PC-9 (cell line): ENCODE measurements around the gene PDE11A. TPM values are rescaled to one million over a fixed set of nuclear protein-coding genes. Genes with fewer than 3 reads are reported as not detected.

Experiments
- BruUV-seq: library from RNA; stranded (reverse); fragments of 400-500 nt; replicated peaks from 2 replicates; lab custom pipeline; 2021; lab: Mats Ljungman, UMichigan
- CTCF ChIA-PET: fragments of 300-600 bp; sonication (Branson Sonifier 250); formaldehyde crosslinking; loops from one replicate; lab custom pipeline; 2022; ENCODE audit warnings: antibody characterized with exemption; lab: Charles Lee
- POLR2A ChIA-PET: fragments of 300-600 bp; sonication (Branson Sonifier 250); formaldehyde crosslinking; loops from one replicate; lab custom pipeline; 2022; ENCODE audit warnings: antibody characterized with exemption; ENCODE audit not compliant: unreplicated experiment; lab: Charles Lee
- DNase-seq, 2 experiments: peaks; one replicate each; pipeline versions ENCODE4 v3.0.0 to v3.0.0-alpha.2; 2015 to 2022; ENCODE audit warnings: mixed read lengths in 1 of 2
- H2AFZ ChIP-seq: fragments of 200-600 bp; sonication (generic); 2 replicates; pipeline ENCODE4 v1.8.1; 2017; ENCODE audit warnings: antibody characterized with exemption
- H3F3A ChIP-seq: fragments of 200-600 bp; sonication (generic); 2 replicates; pipeline ENCODE4 v1.8.1; 2017; ENCODE audit warnings: antibody characterized with exemption, mild to moderate bottlenecking, low read depth; ENCODE audit not compliant: insufficient read depth
- H3K27ac ChIP-seq: fragments of 200-600 bp; sonication (generic); 2 replicates; pipeline ENCODE4 v1.6.1; 2016; ENCODE audit warnings: mixed run types
- H3K27me3 ChIP-seq: fragments of 200-600 bp; sonication (generic); 2 replicates; pipeline ENCODE4 v1.6.1; 2016; ENCODE audit warnings: low read depth, mixed run types; ENCODE audit not compliant: insufficient read depth
- H3K36me3 ChIP-seq: fragments of 200-600 bp; sonication (generic); 2 replicates; pipeline ENCODE4 v1.6.1; 2016; ENCODE audit warnings: low read depth, mixed run types
- H3K4me1 ChIP-seq: fragments of 200-600 bp; sonication (generic); replicated peaks from 2 replicates; pipeline ENCODE4 v1.6.1; 2016; ENCODE audit warnings: mixed run types; ENCODE audit not compliant: insufficient read depth
- H3K4me2 ChIP-seq: fragments of 200-600 bp; sonication (generic); 2 replicates; pipeline ENCODE4 v1.6.1; 2017; ENCODE audit warnings: mixed run types
- H3K4me3 ChIP-seq: fragments of 200-600 bp; sonication (generic); 2 replicates; pipeline ENCODE4 v1.6.1; 2016; ENCODE audit warnings: mixed run types
- H3K79me2 ChIP-seq: fragments of 200-600 bp; sonication (generic); 2 replicates; pipeline ENCODE4 v1.6.1; 2017; ENCODE audit warnings: low read depth, mixed run types
- H3K9me2 ChIP-seq: fragments of 200-600 bp; sonication (generic); 2 replicates; pipeline ENCODE4 v1.8.1; 2017; ENCODE audit warnings: mild to moderate bottlenecking; ENCODE audit not compliant: insufficient read depth
- H3K9me3 ChIP-seq: fragments of 200-600 bp; sonication (generic); 2 replicates; pipeline ENCODE4 v1.8.1; 2016; ENCODE audit warnings: low read depth; ENCODE audit not compliant: insufficient read depth
- H4K20me1 ChIP-seq: fragments of 200-600 bp; sonication (generic); 2 replicates; pipeline ENCODE4 v1.8.1; 2017; ENCODE audit not compliant: insufficient read depth
- CTCF ChIP-seq: fragments of 200-600 bp; sonication (generic); conservative IDR thresholded peaks from 2 replicates; pipeline ENCODE4 v1.6.1; 2017; ENCODE audit warnings: mixed run types, antibody characterized with exemption, mild to moderate bottlenecking, moderate library complexity
- EZH2 ChIP-seq: fragments of 200-600 bp; sonication (generic); IDR thresholded peaks from 2 replicates; pipeline ENCODE4 v1.8.0; 2017; ENCODE audit warnings: antibody characterized with exemption, low read depth
- intact Hi-C: fragments of 100-400 bp; cut with micrococcal nuclease; formaldehyde crosslinking; loops from one replicate; pipeline ENCODE4 v1.10.0; 2022; ENCODE audit not compliant: unreplicated experiment
- total RNA-seq: library from RNA; stranded (reverse); gene quantifications from 2 replicates; pipeline ENCODE4 v1.2.3, GENCODE V29; 2021

The PDE11A gene
- total RNA-seq, 1 experiment from 2014 or later: 1.4 TPM

DNA sequence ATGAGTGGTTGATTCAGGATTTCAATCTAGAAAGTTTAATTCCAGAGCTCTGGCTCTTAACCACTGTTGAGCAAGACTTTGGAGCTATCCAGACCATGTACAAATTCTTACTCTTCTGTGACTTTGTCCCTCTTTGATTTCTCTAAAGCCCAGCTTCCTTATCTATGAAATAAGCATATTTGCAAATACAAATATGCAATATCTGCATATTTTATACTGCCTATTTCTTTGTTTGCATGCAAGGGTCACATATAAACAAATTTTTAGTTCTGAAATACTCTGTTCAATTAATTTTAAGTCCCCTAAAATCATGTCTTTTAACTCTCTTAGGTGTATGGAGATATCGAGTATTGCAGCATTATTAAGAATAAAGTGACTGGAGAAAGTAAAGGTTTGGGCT is 45.1 kb upstream of the PDE11A start:
- ChIA-PET POLR2A (interaction anchor here (0.5 kb wide), 1 partner anchor 969 kb away, joined by 11 read pairs; no protein-coding TSS in a partner anchor), CTCF (no interaction called here)
- no peaks in the 10 kb centered on the region for H3K27me3 ChIP-seq
- no TSS peak for BruUV-seq
- no peak overlapping the region for H2AFZ ChIP-seq
- peaks cover 10% of the 10 kb centered on the region for H3K4me1 ChIP-seq
- no peaks in the 10 kb centered on the region for H3F3A ChIP-seq
- H3K9me2 ChIP-seq: no peaks in the 10 kb centered on the region
- intact Hi-C loops: loop anchor here (10.0 kb wide), 1 partner anchor 313 kb away; no protein-coding TSS in a partner anchor
- H4K20me1 ChIP-seq: no peaks in the 10 kb centered on the region
- peaks cover 8% of the 10 kb centered on the region; the same call in 1 of the 2 replicates for H3K79me2 ChIP-seq
- H3K9me3 ChIP-seq: no peaks in the 10 kb centered on the region
- no peak overlapping the region for H3K4me3 ChIP-seq
- no peak for DNase-seq
- H3K27ac ChIP-seq: no peak overlapping the region
- peaks cover 4% of the 10 kb centered on the region; the same call in 1 of the 2 replicates for H3K36me3 ChIP-seq
- no peak for TF ChIP-seq EZH2
- no peak for TF ChIP-seq CTCF
- no peak overlapping the region for H3K4me2 ChIP-seq

GRCh38 chr2:178115271-178115670 is 42.7 kb upstream of the PDE11A start:
- Histone ChIP-seq H3K36me3 (no peaks in the 10 kb centered on the region), H2AFZ (no peak overlapping the region), H3K9me2 (no peaks in the 10 kb centered on the region), H3K27ac (no peak overlapping the region), H3K9me3 (no peaks in the 10 kb centered on the region), H3K4me2 (no peak overlapping the region), H3K4me3 (no peak overlapping the region), H3K79me2 (peaks cover 8% of the 10 kb centered on the region; the same call in 1 of the 2 replicates), H4K20me1 (no peaks in the 10 kb centered on the region), H3F3A (no peaks in the 10 kb centered on the region), H3K4me1 (peaks cover 15% of the 10 kb centered on the region), H3K27me3 (no peaks in the 10 kb centered on the region)
- no TSS peak for BruUV-seq
- POLR2A ChIA-PET: no interaction called here
- CTCF ChIA-PET: interaction anchor here (0.6 kb wide), 2 partner anchors 275 to 784 kb away, joined by 4 to 6 read pairs; no protein-coding TSS in a partner anchor
- TF ChIP-seq CTCF (no peak), EZH2 (no peak)
- intact Hi-C loops: loop anchor here (10.0 kb wide), 1 partner anchor 310 kb away; no protein-coding TSS in a partner anchor
- no peak for DNase-seq

DNA sequence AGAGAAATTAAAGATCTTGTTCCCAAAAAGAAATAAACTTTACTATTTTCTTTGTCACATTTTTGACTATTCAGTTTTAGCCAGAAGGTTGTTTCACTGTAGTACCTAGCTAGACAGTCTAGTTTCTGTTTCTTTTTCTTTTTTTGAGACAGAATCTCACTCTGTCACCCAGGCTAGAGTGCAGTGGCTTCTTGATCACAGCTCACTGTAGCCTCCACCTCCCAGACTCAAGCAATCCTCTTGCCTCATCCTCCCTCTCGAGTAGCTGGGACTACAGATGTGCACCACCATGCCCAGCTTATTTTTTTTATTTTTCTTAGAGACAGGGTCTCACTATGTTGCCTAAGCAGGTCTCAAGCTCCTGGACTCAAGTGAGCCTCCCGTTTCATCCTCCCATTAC is 41.9 kb upstream of the PDE11A start:
- POLR2A ChIA-PET: no interaction called here
- no peak for DNase-seq
- no peaks in the 10 kb centered on the region for H3K9me2 ChIP-seq
- no peaks in the 10 kb centered on the region for H3K9me3 ChIP-seq
- H3K79me2 ChIP-seq: peaks cover 8% of the 10 kb centered on the region; the same call in 1 of the 2 replicates
- no peak overlapping the region for H3K4me3 ChIP-seq
- TF ChIP-seq EZH2 (no peak), CTCF (no peak)
- no peak overlapping the region for H3K27ac ChIP-seq
- H2AFZ ChIP-seq: no peak overlapping the region
- H4K20me1 ChIP-seq: no peaks in the 10 kb centered on the region
- BruUV-seq: no TSS peak
- intact Hi-C loops: loop anchor here (5.0 to 10.0 kb wide), 7 partner anchors 168 to 798 kb away; no protein-coding TSS in a partner anchor
- CTCF ChIA-PET: no interaction called here
- no peaks in the 10 kb centered on the region for H3K27me3 ChIP-seq
- H3K36me3 ChIP-seq: no peaks in the 10 kb centered on the region
- no peak overlapping the region for H3K4me2 ChIP-seq
- no peaks in the 10 kb centered on the region for H3F3A ChIP-seq
- peaks cover 15% of the 10 kb centered on the region for H3K4me1 ChIP-seq
